Measurements from ENCODE around the gene KPNA6. TPM values are rescaled to one million over a fixed set of nuclear protein-coding genes. Genes with fewer than 3 reads are reported as not detected.
"Not testable (repeated sequence)": the region's sequence is repeated elsewhere in the genome, so short reads cannot be mapped to it uniquely, and the experiment has no call there.

The KPNA6 gene
- 100 to 1,000 TPM in 1 of 2 donors, 10 to 100 TPM in 1; 62.0 to 103 TPM for total RNA-seq

DNA sequence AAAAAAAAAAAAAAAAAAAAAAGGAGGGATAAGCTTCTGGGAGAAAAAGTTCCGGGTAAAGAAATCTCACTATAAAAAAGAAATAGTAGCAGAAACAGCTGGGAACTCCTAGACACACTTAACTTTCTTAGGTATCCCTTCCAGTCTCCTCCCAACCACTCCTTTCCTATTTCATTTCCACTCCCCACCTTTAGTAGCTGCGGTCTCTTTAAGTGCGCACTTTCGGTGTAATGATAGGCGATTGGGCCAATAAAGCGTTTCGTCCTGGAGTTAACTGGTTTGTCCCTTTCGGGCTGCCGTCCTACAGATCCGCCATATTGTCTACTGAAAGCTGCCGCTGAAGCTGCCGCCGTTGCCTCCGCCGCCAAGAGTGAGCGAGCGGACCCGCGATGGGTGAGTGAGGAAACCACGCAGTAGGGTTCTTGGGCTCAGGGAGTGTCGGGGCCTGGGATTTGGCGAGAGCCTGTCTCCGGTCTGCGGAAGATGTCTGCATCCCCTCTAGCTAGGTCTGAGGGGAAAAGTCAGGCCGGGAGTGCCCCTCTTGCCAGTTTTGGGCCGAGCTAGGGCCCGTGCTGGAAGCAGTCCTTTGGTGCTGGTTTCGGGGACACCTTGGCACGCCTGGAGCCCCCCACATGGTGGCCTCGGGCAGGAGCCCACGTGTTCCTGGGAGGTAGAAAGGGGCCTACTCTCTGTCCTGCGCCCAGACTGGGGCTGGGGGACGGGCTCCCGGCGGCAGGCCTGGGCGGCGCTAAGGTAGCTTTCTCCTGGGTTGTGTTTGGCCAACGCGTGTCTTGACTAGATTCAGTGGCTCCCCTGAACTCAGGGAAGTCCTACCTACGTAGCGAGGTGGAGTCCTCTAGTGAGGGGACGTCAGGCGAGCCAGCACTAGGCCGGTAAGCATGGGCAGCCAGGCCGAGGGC is at the start of gene KPNA6:
Gene KPNA6 (plus strand): TSS at position 315 of the 920 bp plus-strand sequence. CDS start 75 bp downstream, at position 390.
- ATAC-seq (peak; percentile 78 to 80), DNase-seq (ENCODE audit: low spot score in 2 of 2) (peak; percentile 88)
- peaks cover 14 to 16% of the 10 kb centered on the region in 2 donors for H3K36me3 Mint-ChIP-seq
- H3K9me3 Mint-ChIP-seq = no peaks in the 10 kb centered on the region
- H3K27ac Mint-ChIP-seq = peak within 1 kb of the TSS; percentile 97 to 99

DNA sequence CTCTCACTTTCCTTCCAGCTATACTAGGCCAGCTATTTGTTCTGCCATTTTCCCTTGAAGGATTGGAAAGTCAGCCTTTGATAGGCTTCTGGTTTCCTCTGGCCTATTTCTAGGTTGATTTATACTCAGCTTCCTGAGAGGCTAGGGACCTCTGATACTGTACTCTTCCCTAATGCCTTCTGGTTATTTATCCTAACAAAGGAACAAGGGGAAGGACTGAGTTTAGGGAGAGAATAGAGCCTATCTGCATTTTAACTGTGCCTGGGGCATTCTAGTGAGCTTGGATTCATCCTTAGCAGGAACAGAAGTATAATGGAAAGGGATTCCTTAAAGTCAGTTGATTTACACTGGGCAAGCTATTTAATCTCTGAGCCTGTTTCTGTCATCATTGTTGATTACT is 46.9 kb upstream of the KPNA6 start:
- Mint-ChIP-seq H3K9me3 (no peaks in the 10 kb centered on the region), H3K36me3 (peaks cover 0 to 14% of the 10 kb centered on the region in 2 donors), H3K27ac (peak overlapping the region; percentile 40 to 66)
- DNase-seq (ENCODE audit: low spot score in 2 of 2) = no peak
- ATAC-seq = no peak

DNA sequence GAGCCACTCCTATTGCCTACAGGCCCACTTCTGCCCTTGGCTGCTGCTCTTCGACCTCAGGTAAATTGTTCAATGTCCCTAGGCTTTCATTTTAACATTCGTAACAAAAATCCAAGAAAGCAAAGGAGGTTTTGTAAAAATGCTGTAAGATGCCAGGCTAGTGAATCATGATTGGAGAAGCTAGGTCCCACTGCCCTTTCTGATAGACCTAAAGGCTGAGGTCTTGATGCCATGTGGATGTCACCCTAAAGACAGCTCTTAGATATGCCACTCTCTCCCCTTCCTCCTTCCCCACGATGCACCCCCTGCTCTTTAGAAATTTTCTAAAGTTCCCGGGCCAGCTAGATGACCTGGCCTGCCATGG is 45.0 kb upstream of the KPNA6 start:
- no peak for ATAC-seq
- H3K36me3 Mint-ChIP-seq = peaks cover 0 to 13% of the 10 kb centered on the region in 2 donors

DNA sequence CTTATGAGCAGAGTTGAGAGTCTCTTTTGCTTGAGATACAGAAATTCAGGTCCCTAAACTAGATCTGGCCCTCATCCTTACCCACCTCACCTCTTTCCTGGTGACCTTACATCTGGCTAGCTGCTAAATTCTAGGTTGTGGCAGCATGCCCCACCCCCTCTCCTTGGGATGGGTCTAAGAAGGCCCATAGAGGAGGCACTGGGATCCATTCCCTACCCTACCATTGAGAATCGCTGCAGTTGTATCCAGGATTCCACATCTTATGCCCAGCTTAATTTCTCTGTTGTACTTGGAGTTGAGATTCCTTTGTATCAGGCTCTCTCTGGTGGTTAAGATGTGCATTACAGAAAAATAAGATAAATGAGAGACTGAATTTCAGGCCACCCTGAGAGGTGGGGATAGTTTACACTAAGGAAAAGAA is 44.6 kb upstream of the KPNA6 start:
- peaks cover 0 to 12% of the 10 kb centered on the region in 2 donors for H3K36me3 Mint-ChIP-seq
- no peaks in the 10 kb centered on the region for H3K9me3 Mint-ChIP-seq
- peak overlapping the region; percentile 37 to 45 for H3K27ac Mint-ChIP-seq
- no peak for DNase-seq (ENCODE audit: low spot score in 2 of 2)
- ATAC-seq = peak; percentile 21 to 36

More for the DNA sequence above, 45.0 kb upstream of the KPNA6 start:
- Mint-ChIP-seq H3K27ac (peak overlapping the region; percentile 37 to 70), H3K9me3 (no peaks in the 10 kb centered on the region)
- no peak for DNase-seq (ENCODE audit: low spot score in 2 of 2)

DNA sequence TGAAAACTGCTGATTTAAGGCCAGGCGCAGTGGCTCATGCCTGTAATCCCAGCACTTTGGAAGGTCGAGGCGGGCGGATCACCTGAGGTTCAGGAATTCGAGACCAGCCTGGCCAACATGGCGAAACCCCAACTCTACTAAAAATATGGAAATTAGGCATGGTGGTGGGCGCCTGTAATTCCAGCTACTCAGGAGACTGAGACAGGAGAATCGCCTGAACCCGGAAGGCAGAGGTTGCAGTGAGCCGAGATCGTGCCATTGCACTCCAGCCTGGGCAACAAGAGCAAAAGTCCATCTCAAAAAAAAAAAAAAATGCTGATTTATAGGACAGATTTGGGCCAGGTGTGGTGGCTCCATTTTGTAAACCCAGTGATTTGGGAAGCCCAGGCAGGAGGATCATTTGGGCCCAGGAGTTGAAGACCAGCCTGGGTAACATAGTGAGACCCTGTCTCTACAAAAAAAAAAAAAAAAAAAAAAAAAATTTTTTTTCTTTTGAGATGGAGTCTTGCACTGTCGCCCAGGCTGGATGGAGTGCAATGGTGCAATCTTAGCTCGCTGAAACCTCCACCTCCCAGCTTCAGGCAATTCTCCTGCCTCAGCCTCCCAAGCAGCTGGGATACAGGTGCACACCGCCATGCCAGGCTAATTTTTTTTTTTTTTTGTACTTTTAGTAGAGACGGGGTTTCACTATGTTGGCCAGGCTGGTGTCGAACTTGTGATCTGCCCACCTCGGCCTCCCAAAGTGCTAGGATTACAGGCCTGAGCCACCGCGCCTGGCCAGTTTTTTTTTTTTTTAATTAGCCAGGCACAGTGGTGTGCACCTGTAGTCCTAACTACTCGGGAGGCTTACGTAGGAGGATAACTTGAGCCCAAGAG is 42.0 kb upstream of the KPNA6 start:
- not testable (repeated sequence) for H3K9me3 Mint-ChIP-seq; H3K27ac Mint-ChIP-seq; DNase-seq (ENCODE audit: low spot score in 2 of 2); H3K36me3 Mint-ChIP-seq; ATAC-seq

DNA sequence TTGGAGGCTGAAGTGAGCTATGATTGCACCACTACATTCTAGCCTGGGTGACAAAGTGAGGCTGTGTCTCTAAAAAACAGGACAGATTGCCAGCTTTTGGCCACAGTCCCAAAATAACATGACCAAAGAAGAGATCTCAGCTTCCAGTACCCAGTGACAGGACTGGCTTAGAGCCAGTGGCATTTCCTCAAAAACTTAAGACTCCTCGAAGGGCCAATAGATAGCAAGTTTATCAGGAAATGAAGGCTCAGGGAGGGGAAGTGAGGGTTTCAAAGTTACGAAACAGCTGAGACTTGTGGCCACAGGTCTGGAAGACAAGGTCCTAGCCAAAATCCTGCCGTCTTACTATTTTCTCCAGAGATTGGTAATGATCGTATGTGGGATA is 41.4 kb upstream of the KPNA6 start:
- Mint-ChIP-seq H3K36me3 (no peaks in the 10 kb centered on the region), H3K27ac (peak overlapping the region in 1 of 2 donors; percentile 69), H3K9me3 (no peaks in the 10 kb centered on the region)
- ATAC-seq = peak; percentile 25 to 77
- no peak for DNase-seq (ENCODE audit: low spot score in 2 of 2)

DNA sequence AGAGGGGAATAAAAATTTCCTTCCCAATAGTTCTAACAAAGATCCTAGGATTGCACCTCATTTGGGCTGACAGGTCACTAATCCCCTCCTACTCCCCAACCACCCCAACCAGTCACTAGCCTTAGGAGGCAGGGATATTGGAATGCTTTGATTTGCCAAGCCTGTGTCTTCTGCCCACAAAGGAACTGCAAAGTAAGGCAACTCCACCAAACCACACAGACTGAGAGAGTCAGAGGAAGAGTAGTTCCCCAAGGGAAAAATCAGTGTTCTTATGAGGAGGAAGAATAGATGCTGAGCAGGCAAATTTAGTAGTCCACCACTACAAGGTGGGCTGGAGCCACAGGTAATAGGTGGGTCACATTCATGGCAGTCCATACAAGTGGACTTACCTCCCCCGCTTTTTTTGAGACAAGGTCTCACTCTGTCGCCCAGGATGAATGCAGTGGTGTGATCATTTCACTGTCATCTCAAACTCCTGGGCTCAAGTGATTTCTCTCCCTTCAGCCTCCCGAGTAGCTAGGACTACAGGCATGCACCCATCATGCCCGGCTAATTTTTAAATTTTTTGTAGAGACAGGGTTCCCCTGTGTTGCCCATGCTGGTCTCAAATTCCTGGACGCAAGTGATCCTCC is 38.8 kb upstream of the KPNA6 start:
- Mint-ChIP-seq H3K9me3 (no peaks in the 10 kb centered on the region), H3K27ac (peak overlapping the region in 1 of 2 donors; percentile 75), H3K36me3 (peaks cover 5 to 6% of the 10 kb centered on the region in 2 donors)
- no peak for DNase-seq (ENCODE audit: low spot score in 2 of 2)
- ATAC-seq = no peak

DNA sequence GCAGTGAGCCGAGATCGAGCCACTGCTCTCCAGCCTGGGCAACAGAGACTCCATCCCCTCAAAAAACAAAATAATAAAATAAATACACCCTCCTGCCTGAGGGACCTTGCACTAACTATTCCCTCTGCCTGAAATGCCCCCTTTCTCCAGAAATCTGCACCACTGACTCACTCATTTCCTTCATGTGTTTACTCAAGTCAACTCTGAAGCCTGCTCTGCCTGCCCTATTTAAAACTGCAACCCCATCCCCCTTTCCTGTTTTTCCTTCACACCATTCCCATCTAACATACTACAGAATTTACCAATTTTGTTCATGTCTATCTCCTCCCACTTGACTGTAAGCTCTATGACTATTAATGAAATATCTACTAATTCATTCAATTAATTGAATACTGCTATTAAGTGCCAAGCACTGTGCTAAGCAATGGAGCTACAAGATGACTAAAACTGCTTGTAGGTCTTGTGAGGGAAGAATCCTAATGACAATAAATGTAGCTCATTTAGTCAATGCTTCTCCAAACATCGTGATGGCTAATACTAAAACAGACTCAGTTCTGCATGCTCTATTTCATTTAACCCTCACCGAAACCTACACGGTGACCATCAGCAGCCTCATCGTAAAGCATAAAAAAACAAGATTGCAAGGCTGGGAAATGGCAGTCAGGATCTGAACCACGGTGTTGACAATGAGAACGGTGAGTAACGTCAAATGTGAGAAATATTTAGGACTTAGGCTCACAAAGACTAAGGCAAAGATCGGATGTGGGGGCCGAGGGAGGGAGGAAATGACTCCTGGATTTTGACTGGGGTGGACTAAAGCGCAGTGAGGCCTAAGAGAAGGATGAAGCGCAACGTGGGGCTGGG is 35.9 kb upstream of the KPNA6 start:
- H3K9me3 Mint-ChIP-seq = no peaks in the 10 kb centered on the region

DNA sequence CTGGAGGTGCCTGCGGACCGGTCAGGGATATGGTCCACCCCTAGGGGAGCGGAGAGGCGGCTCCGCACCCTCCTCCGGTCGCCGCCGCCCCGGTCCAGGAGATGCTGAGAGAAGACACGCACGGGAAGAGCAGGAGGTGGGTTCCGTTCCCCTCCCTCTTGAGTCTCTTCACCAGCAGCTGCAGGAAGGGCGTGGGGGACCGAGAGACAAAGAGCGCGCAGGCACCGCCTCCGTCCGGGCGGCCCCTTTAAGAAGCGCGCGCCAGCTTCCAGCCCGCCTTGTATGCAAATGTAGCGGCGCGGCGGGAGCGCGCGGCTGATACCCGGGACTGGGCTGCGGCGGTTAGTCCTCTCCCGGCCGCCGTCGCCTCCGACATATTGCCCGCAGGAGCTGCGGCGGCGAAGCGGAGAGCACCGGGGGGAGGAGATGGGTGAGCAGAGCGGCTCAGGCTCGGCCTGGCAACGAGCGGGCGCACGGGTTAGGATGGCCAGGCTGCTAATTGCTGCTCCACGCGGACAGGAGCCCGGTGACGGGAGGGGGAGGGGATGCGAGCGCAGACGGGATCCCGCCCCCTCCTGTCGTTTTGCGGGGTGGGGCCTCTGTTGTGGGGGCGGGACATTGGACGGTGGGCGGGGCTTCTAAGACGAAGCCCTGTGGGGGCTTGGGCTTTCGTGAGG is 35.1 kb upstream of the KPNA6 start, which contains the start of gene TMEM39B:
Gene TMEM39B (plus strand): TSS at position 318 of the 677 bp plus-strand sequence. CDS start 109 bp downstream, at position 427.
- Mint-ChIP-seq H3K36me3 (peaks cover 12 to 15% of the 10 kb centered on the region in 2 donors), H3K27ac (peak within 1 kb of the TSS; percentile 89 to 95), H3K9me3 (no peaks in the 10 kb centered on the region)
- DNase-seq (ENCODE audit: low spot score in 2 of 2) (peak; percentile 92 to 94), ATAC-seq (peak; percentile 85 to 89)

More for the DNA sequence above, 35.9 kb upstream of the KPNA6 start:
- Mint-ChIP-seq H3K27ac (peak overlapping the region; percentile 84 to 95), H3K36me3 (peaks cover 5 to 7% of the 10 kb centered on the region in 2 donors)
- DNase-seq (ENCODE audit: low spot score in 2 of 2) (no peak), ATAC-seq (peak in 1 of 2 donors; percentile 69)

DNA sequence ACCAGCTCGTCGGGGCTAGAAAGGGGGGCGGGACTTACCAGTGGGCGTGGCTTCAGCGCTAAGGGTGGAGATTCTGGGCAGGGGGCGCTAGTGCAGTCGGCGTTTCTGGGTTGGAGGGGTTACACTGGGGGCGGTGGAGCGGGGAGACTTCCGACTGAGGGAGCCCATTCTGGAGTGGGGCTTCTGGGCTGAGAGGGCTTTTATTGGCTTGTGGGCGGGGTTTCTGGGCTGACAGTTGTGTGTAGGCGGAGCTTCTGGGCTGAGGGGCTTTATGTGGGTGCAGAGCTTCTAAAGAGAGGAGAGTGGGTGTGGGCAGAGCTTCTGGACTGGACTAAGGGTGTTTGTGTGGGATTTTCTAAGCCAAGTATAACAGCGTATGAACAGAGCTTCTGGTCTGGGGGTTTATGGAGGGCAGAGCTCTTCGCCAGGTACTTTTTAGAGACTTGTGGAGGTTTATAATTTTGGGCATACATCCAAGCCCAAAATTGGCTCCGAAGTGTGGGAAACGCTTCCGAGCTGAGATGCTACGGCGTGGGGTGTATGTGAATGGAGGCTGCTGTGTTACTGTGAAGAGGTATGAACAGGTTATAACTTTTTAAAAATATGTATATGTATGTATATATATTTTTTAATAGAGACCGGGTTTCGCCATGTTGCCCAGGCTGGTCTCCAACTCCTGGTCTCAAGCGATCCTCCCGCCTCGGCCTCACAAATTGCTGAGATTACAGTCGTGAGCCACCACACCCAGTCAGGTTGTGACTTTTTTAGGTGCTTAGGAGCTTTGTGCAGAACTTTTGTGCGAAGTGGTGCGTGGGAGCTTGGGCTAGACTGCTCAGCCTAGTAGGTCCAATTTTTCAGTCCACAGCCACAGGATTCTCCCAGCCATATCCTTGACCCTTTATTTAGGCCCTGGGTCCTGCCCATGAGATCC is 34.3 kb upstream of the KPNA6 start:
- peak overlapping the region; percentile 89 to 95 for H3K27ac Mint-ChIP-seq

DNA sequence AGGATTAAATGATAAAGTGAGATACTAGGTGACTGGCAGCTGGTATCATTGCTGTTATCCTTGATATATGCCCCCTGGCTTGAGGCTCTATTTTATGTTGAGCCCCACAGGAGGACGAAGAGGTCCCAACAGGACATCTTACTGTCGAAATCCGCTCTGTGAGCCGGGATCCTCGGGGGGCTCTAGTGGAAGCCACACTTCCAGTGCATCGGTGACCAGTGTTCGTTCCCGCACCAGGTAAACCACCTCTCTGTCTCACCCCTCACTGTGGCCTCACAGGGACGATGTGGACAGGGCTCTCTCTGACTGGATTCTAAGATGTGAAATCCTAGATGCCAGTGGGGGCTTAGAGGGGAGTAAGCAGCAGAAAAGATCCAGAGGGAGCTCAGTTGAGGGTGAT is 33.0 kb upstream of the KPNA6 start:
- DNase-seq (ENCODE audit: low spot score in 2 of 2) = no peak
- peak overlapping the region in 1 of 2 donors; percentile 44 for H3K27ac Mint-ChIP-seq
- ATAC-seq = no peak
- H3K9me3 Mint-ChIP-seq = no peaks in the 10 kb centered on the region
- H3K36me3 Mint-ChIP-seq = peaks cover 13 to 15% of the 10 kb centered on the region in 2 donors

More for the DNA sequence above, 34.3 kb upstream of the KPNA6 start:
- ATAC-seq (no peak), DNase-seq (ENCODE audit: low spot score in 2 of 2) (no peak)
- Mint-ChIP-seq H3K9me3 (no peaks in the 10 kb centered on the region), H3K36me3 (peaks cover 13 to 15% of the 10 kb centered on the region in 2 donors)

DNA sequence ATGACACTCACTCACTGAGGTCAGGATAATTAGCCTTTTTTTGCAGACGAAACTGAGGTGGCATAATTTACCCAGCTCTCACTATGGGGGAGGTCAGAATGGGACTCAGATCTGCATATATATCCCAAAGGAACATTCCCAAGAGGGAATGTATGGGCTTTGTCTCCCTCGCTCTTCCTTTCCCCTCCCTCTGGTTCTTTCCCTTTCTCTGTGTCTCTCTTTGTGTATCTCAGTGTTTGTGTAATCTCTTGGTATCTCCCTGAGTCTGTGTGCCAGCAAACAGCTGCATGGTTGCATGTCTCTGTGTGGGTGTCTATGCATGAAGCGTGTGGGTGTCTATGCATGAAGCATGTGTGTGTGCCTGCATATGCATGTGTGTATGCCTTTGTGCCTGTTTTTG is 30.4 kb upstream of the KPNA6 start:
- no peaks in the 10 kb centered on the region for H3K9me3 Mint-ChIP-seq
- DNase-seq (ENCODE audit: low spot score in 2 of 2) (no peak), ATAC-seq (no peak)
- H3K36me3 Mint-ChIP-seq = peaks cover 8 to 27% of the 10 kb centered on the region in 2 donors
- H3K27ac Mint-ChIP-seq = peak overlapping the region; percentile 62 to 85

DNA sequence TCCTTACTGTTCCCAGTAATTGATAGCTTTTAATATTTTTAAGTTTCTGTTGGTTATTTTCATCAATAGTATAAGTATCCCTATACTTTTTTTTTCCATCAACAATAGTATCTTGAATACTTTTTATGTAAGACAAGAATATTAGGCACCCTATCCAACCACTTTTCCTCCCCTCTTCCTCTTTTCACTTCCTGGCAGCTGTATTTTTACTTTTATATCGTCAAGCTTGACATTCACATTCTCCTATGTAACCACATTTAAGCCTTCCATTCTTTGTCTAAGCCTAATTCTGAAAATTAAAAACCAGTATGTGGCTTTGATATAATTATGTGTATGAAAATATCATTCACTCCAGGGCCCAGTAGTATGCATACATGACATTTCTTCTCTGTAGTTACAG is 25.8 kb upstream of the KPNA6 start:
- DNase-seq (ENCODE audit: low spot score in 2 of 2) (no peak), ATAC-seq (no peak)
- Mint-ChIP-seq H3K27ac (no peak overlapping the region), H3K36me3 (peaks cover 8 to 27% of the 10 kb centered on the region in 2 donors), H3K9me3 (no peaks in the 10 kb centered on the region)

DNA sequence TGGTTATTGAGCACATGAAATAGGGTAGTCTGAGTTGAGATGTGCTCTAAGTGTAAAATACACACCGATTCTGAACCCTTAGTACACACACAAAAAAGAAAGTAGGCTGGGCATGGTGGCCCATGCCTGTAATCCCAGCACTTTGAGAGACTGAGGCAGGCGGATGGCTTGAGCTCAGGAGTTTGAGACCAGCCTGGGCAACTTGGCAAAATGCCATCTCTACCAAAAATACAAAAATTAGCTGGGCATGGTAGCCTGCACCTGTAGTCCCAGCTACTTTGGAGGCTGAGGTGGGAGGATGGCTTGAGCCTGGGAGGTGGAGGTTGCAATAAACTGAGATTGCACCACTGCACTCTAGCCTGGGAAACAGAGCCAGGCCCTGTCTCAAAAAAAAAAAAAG is 21.5 kb upstream of the KPNA6 start:
- Mint-ChIP-seq H3K27ac (peak overlapping the region in 1 of 2 donors; percentile 70), H3K36me3 (peaks cover 0 to 14% of the 10 kb centered on the region in 2 donors)
- not testable (repeated sequence) for H3K9me3 Mint-ChIP-seq; DNase-seq (ENCODE audit: low spot score in 2 of 2); ATAC-seq
